Activated T-helper 1 cell treated with Interleukin-2 at 50 U/mL for 16 hours (primary cell): Measurements from ENCODE around the gene SRSF4.
A peak's percentile ranks its signal among the peaks of the same experiment; 100 is the strongest.
"Not testable (repeated sequence)": the region's sequence is repeated elsewhere in the genome, so short reads cannot be mapped to it uniquely, and the experiment has no call there.

Source experiments
- DNase-seq: peaks from one replicate; pipeline ENCODE4 v3.0.0-alpha.2; 2020; ENCODE audit warnings: low read depth

Gene SRSF4

GRCh38 chr1:29124366-29125236, 57.1 kb downstream of the SRSF4 start:
- peak; percentile 23 for DNase-seq

GRCh38 chr1:29123887-29124365, 57.8 kb downstream of the SRSF4 start, which contains the start of gene TMEM200B:
Gene TMEM200B (minus strand): TSS chr1:29123903. CDS start chr1:29121828, 2,075 bp downstream.
- DNase-seq: no peak

- DNase-seq: no peak
These were observed 58.4 kb downstream of the SRSF4 start for GRCh38 chr1:29123053-29123886.

GRCh38 chr1:29122682-29123052, 59.0 kb downstream of the SRSF4 start:
- DNase-seq: no peak

GRCh38 chr1:29121936-29122681, 59.6 kb downstream of the SRSF4 start:
- no peak for DNase-seq

GRCh38 chr1:29121516-29121935, 60.2 kb downstream of the SRSF4 start:
- no peak for DNase-seq

- peak; percentile 29 for DNase-seq
These were observed 60.7 kb downstream of the SRSF4 start for GRCh38 chr1:29120947-29121485.

- no peak for DNase-seq
These were observed 61.3 kb downstream of the SRSF4 start for GRCh38 chr1:29120367-29120766.

GRCh38 chr1:29119121-29119929, 62.4 kb downstream of the SRSF4 start:
- DNase-seq: no peak

- DNase-seq: no peak
These were observed 64.3 kb downstream of the SRSF4 start for GRCh38 chr1:29117381-29117780.

- no peak for DNase-seq
These were observed 67.0 kb downstream of the SRSF4 start for GRCh38 chr1:29114654-29115053.

GRCh38 chr1:29113413-29114117, 68.1 kb downstream of the SRSF4 start:
- no peak for DNase-seq

GRCh38 chr1:29112705-29113412, 68.8 kb downstream of the SRSF4 start:
- DNase-seq: no peak

GRCh38 chr1:29108041-29108440, 73.7 kb downstream of the SRSF4 start:
- DNase-seq: not testable (repeated sequence)

GRCh38 chr1:29105822-29106221, 75.9 kb downstream of the SRSF4 start:
- no peak for DNase-seq

GRCh38 chr1:29100487-29100886, 81.2 kb downstream of the SRSF4 start:
- DNase-seq: no peak

- no peak for DNase-seq
These were observed 82.4 kb downstream of the SRSF4 start for GRCh38 chr1:29099286-29099685.
